SK-N-SH treated with all-trans-retinoic acid at 6 μM for 48 hours (cell line): ENCODE measurements around the gene ADNP.
"Not testable (repeated sequence)": the region's sequence is repeated elsewhere in the genome, so short reads cannot be mapped to it uniquely, and the experiment has no call there.

Experiments
- ATAC-seq: fragments of 200-7000 bp; cut with Tn5 transposase; 3 replicates; pipeline ENCODE4 v1.9.1; 2020; ENCODE audit warnings: mild to moderate bottlenecking, moderate library complexity
- ARNTL ChIP-seq: fragments of 450-650 bp; formaldehyde crosslinking; IDR thresholded peaks from 2 replicates; pipeline ENCODE4 v1.5.0; 2020; ENCODE audit warnings: low read depth, mild to moderate bottlenecking, moderate library complexity, borderline replicate concordance
- BACH2 ChIP-seq: fragments of 250-450 bp; sonication (Bioruptor Pico); IDR thresholded peaks from 2 replicates; pipeline ENCODE4 v1.9.0; 2021; ENCODE audit warnings: mild to moderate bottlenecking, borderline replicate concordance
- CSDC2 ChIP-seq: fragments of 250-450 bp; sonication (Bioruptor Pico); IDR thresholded peaks from 2 replicates; pipeline ENCODE4 v1.5.0; 2020; ENCODE audit warnings: mild to moderate bottlenecking, moderate library complexity
- ESRRG ChIP-seq: fragments of 250-450 bp; sonication (Bioruptor Pico); IDR thresholded peaks from 2 replicates; pipeline ENCODE4 v1.6.1; 2021; ENCODE audit warnings: mild to moderate bottlenecking
- GLIS3 ChIP-seq: fragments of 250-450 bp; sonication (Bioruptor Pico); IDR thresholded peaks from 2 replicates; pipeline ENCODE4 v1.5.0; 2020; ENCODE audit warnings: mild to moderate bottlenecking, moderate library complexity
- ISL1 ChIP-seq: fragments of 250-450 bp; sonication (Bioruptor Pico); IDR thresholded peaks from 2 replicates; pipeline ENCODE4 v2.1.2; 2022; ENCODE audit warnings: mild to moderate bottlenecking, moderate library complexity
- OSR1 ChIP-seq: fragments of 250-450 bp; sonication (Bioruptor Pico); IDR thresholded peaks from 2 replicates; pipeline ENCODE4 v1.8.0; 2022; ENCODE audit warnings: moderate library complexity, mild to moderate bottlenecking, inconsistent platforms
- PATZ1 ChIP-seq: fragments of 250-450 bp; sonication (Bioruptor Pico); IDR thresholded peaks from 2 replicates; pipeline ENCODE4 v1.8.0; 2020; ENCODE audit warnings: mild to moderate bottlenecking, moderate library complexity, borderline replicate concordance
- PPARA ChIP-seq: fragments of 250-450 bp; sonication (Bioruptor Pico); IDR thresholded peaks from 2 replicates; pipeline ENCODE4 v1.5.0; 2020; ENCODE audit warnings: mild to moderate bottlenecking, borderline replicate concordance
- RARB ChIP-seq: fragments of 250-450 bp; sonication (Bioruptor Pico); IDR thresholded peaks from 2 replicates; pipeline ENCODE4 v1.8.0; 2021; ENCODE audit warnings: mild to moderate bottlenecking, moderate library complexity
- TCF4 ChIP-seq: fragments of 250-450 bp; sonication (Bioruptor Pico); IDR thresholded peaks from 2 replicates; pipeline ENCODE4 v1.8.0; 2021; ENCODE audit warnings: mild to moderate bottlenecking, moderate library complexity, borderline replicate concordance
- TSHZ2 ChIP-seq: fragments of 250-450 bp; sonication (Bioruptor Pico); IDR thresholded peaks from 2 replicates; pipeline ENCODE4 v1.5.0; 2020; ENCODE audit warnings: mild to moderate bottlenecking, moderate library complexity
- ZC3H10 ChIP-seq: fragments of 250-450 bp; sonication (Bioruptor Pico); IDR thresholded peaks from 2 replicates; pipeline ENCODE4 v1.5.1; 2021; ENCODE audit warnings: mild to moderate bottlenecking, moderate library complexity
- ZFP3 ChIP-seq: fragments of 250-450 bp; sonication (Bioruptor Pico); IDR thresholded peaks from 2 replicates; pipeline ENCODE4 v1.5.0; 2020; ENCODE audit warnings: mild to moderate bottlenecking, moderate library complexity
- ZNF565 ChIP-seq: fragments of 450-650 bp; formaldehyde crosslinking; conservative IDR thresholded peaks from 2 replicates; pipeline ENCODE4 v1.5.0; 2020; ENCODE audit warnings: low read depth, mild to moderate bottlenecking, moderate library complexity
- ZNF8 ChIP-seq: fragments of 450-650 bp; formaldehyde crosslinking; IDR thresholded peaks from 2 replicates; pipeline ENCODE4 v1.5.0; 2020; ENCODE audit warnings: mild to moderate bottlenecking, moderate library complexity
- TF ChIP-seq, protein P1 (sequence below): fragments of 250-450 bp; sonication (Bioruptor Pico); IDR thresholded peaks from 2 replicates; pipeline ENCODE4 v1.5.1; 2020; ENCODE audit warnings: low read depth, mild to moderate bottlenecking, moderate library complexity
- TF ChIP-seq, protein P2 (sequence below): fragments of 250-450 bp; sonication (Bioruptor Pico); IDR thresholded peaks from 2 replicates; pipeline ENCODE4 v1.5.1; 2021; ENCODE audit warnings: mild to moderate bottlenecking, moderate library complexity

Gene ADNP

DNA sequence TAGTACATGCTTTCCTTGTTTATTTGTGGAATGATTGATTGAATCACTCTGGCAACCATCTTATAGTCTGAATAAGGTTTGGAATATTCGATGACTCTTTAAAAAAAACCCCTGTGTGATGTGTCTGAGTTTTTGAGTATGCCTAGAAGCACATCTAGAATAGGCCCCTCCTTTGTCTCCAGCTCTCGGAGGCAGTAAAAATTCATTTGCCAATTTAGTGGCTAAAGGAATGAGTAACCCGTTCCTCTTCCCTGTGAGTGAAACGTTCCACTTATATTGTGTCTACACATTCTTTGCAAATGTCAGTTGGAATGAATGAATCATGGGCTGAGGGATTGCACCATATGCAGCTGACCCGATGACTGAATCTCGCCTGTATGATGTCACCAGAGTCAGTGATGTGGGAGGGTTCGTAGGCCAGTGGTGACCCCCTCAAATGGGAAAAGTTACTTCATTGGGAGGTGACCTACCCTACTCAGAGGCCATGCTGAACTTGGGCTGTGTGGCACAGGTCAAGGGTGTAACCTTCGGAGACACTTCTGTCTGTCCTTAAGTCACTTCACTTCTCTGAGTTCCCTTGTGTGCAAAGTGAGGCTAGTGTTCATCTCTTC is 48.9 kb upstream of the ADNP start (continued):
- TF ChIP-seq PATZ1 (CRISPR knock-in tag), result peak; percentile 34; the same call in 1 of the 2 replicates

DNA sequence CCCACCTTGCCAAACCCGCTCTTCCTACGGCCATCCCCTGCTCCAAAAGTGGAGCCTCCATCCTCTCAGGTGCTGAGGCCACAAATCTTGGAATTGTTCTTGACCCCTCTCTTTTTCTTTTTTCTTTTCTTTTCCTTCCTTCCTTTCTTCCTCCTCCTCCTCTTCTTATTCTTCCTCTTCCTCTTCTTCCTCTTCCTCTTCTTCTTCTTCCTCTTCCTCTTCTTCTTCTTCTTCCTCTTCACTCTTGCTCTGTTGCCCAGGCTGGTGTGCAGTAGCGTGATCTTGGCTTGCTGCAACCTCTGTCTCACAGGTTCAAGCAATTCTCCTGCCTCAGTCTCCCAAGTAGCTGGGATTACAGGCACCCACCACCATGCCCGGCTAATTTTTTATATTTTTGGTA is 47.3 kb upstream of the ADNP start:
- not testable (repeated sequence) for ATAC-seq

GRCh38 chr20:50977066-50978021 is 46.1 kb upstream of the ADNP start:
- no peak for ATAC-seq
- TF ChIP-seq GLIS3 (CRISPR knock-in tag) (no peak), ESRRG (CRISPR knock-in tag) (no peak), TCF4 (no peak)
- TF ChIP-seq, protein P1, sequence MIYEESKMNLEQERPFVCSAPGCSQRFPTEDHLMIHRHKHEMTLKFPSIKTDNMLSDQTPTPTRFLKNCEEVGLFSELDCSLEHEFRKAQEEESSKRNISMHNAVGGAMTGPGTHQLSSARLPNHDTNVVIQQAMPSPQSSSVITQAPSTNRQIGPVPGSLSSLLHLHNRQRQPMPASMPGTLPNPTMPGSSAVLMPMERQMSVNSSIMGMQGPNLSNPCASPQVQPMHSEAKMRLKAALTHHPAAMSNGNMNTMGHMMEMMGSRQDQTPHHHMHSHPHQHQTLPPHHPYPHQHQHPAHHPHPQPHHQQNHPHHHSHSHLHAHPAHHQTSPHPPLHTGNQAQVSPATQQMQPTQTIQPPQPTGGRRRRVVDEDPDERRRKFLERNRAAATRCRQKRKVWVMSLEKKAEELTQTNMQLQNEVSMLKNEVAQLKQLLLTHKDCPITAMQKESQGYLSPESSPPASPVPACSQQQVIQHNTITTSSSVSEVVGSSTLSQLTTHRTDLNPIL (CRISPR knock-in tag), result no peak
- TF ChIP-seq, protein P2, sequence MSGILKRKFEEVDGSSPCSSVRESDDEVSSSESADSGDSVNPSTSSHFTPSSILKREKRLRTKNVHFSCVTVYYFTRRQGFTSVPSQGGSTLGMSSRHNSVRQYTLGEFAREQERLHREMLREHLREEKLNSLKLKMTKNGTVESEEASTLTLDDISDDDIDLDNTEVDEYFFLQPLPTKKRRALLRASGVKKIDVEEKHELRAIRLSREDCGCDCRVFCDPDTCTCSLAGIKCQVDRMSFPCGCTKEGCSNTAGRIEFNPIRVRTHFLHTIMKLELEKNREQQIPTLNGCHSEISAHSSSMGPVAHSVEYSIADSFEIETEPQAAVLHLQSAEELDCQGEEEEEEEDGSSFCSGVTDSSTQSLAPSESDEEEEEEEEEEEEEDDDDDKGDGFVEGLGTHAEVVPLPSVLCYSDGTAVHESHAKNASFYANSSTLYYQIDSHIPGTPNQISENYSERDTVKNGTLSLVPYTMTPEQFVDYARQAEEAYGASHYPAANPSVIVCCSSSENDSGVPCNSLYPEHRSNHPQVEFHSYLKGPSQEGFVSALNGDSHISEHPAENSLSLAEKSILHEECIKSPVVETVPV (CRISPR knock-in tag), result no peak

- no peak for TF ChIP-seq ZFP3 (CRISPR knock-in tag)
- TF ChIP-seq ZC3H10, result no peak
- no peak for TF ChIP-seq ZNF8
- TF ChIP-seq BACH2 (CRISPR knock-in tag), result no peak
- no peak for TF ChIP-seq TSHZ2 (CRISPR knock-in tag)
- no peak for TF ChIP-seq TCF4
- no peak for TF ChIP-seq ISL1 (CRISPR knock-in tag)
- TF ChIP-seq PPARA (CRISPR knock-in tag), result no peak
- TF ChIP-seq, protein P1 (CRISPR knock-in tag), result no peak
- TF ChIP-seq ARNTL (CRISPR knock-in tag), result no peak
- TF ChIP-seq OSR1, result no peak
- TF ChIP-seq, protein P2 (CRISPR knock-in tag), result no peak
- TF ChIP-seq RARB (CRISPR knock-in tag), result no peak
- no peak for TF ChIP-seq PATZ1 (CRISPR knock-in tag)
- TF ChIP-seq ZNF565 (CRISPR knock-in tag), result no peak
- TF ChIP-seq CSDC2 (CRISPR knock-in tag), result no peak
- TF ChIP-seq, all 23 proteins: peak for 0
- no peak for ATAC-seq
Measured at GRCh38 chr20:50975701-50976330, 44.6 kb upstream of the ADNP start.
